Stomach (tissue), 9 donors: ENCODE results near the gene FHL1. TPM values are rescaled to one million over a fixed set of nuclear protein-coding genes. Genes with fewer than 3 reads are reported as not detected.
A peak's percentile ranks its signal among the peaks of the same experiment; 100 is the strongest.

Experiments
- DNase-seq, 2 donors: peaks; one replicate each; pipeline versions ENCODE4 v3.0.0 to v3.0.0-alpha.2; 2013 to 2019
- H3K27ac ChIP-seq, 5 donors: fragments of 200-600 bp in 4 of 5; sonication (generic) in 4 of 5; one replicate each; pipeline ENCODE4 v1.5.1; 2013 to 2019; ENCODE audit warnings: mild to moderate bottlenecking in 1 of 5, moderate library complexity in 1 of 5
- H3K27me3 ChIP-seq, 3 donors: fragments of 200-600 bp; sonication (generic); one replicate each; pipeline ENCODE4 v1.5.1; 2017 to 2019; ENCODE audit warnings: mixed run types in 1 of 3
- H3K36me3 ChIP-seq, 4 donors: fragments of 200-600 bp; sonication (generic); 1 replicate in 3 of 4; 2 replicates in 1 of 4; pipeline ENCODE4 v1.5.1; 2016 to 2019
- H3K4me1 ChIP-seq, 4 donors: fragments of 200-600 bp; sonication (generic); one replicate each; pipeline ENCODE4 v1.5.1; 2016 to 2019
- H3K4me3 ChIP-seq, 4 donors: fragments of 200-600 bp; sonication (generic) in 3 of 4; one replicate each; pipeline ENCODE4 v1.5.1; 2016 to 2019; ENCODE audit warnings: mild to moderate bottlenecking in 1 of 4
- H3K9me3 ChIP-seq, 4 donors: fragments of 200-600 bp; sonication (generic); one replicate each; pipeline ENCODE4 v1.5.1; 2016 to 2019
- EP300 ChIP-seq: sonication (generic); formaldehyde crosslinking; IDR thresholded peaks from one replicate; pipeline ENCODE4 v1.6.1; 2017; ENCODE audit warnings: antibody characterized with exemption
- POLR2A ChIP-seq, 4 donors: fragments of 450-650 bp; IDR thresholded peaks; one replicate each; pipeline ENCODE4 v1.6.1; 2016; ENCODE audit warnings: antibody characterized with exemption in 4 of 4, control low read depth in 2 of 4, mild to moderate bottlenecking in 1 of 4, moderate library complexity in 1 of 4
- POLR2AphosphoS5 ChIP-seq, 3 donors: sonication (generic); formaldehyde crosslinking; IDR thresholded peaks; one replicate each; pipeline ENCODE4 v1.6.1; 2016; ENCODE audit warnings: antibody characterized with exemption in 3 of 3
- WGBS, 5 donors: extraction: QIAGEN DNeasy Blood & Tissue Kit in 3 of 5; methylation state at CpG; one replicate each; pipeline versions ENCODE4 v1.1.5 to v1.1.7; 2013 to 2018; 5-methylcytosine and 5-hydroxymethylcytosine counted together
- intact Hi-C: fragments of 100-400 bp; cut with DNase I; formaldehyde crosslinking; loops from one replicate; pipeline ENCODE4 v1.15.1; 2023; ENCODE audit warnings: low total_unique reads
- polyA plus RNA-seq, 3 donors: library from polyadenylated mRNA; stranded (reverse); fragments of 200-250 nt; gene quantifications; one replicate each; pipeline ENCODE4 v1.2.3, GENCODE V29; 2013
- total RNA-seq, 5 donors: library from RNA; depleted of rRNA; stranded (reverse); fragments of >200 nt; gene quantifications; one replicate each; pipeline versions ENCODE4 v1.1.0 to v1.2.3, GENCODE V29; 2014 to 2016
- TF ChIP-seq, protein P1 (sequence below), 7 experiments: fragments of 450-650 bp in 4 of 7; fragments of 200-600 bp in 3 of 7; sonication (generic) in 3 of 7; IDR thresholded peaks; one replicate each; pipeline ENCODE4 v1.5.1; 2016 to 2019; ENCODE audit warnings: antibody characterized with exemption in 7 of 7, control low read depth in 2 of 7, mild to moderate bottlenecking in 1 of 7
- donor health status: healthy with polysubstance abuse.
- donor health status: Bipolar disorder and iron deficiency.
- donor health status: healthy.

Gene FHL1
- total and polyA plus RNA-seq, 8 donors: 101 to 1,286 (median 337) TPM

DNA sequence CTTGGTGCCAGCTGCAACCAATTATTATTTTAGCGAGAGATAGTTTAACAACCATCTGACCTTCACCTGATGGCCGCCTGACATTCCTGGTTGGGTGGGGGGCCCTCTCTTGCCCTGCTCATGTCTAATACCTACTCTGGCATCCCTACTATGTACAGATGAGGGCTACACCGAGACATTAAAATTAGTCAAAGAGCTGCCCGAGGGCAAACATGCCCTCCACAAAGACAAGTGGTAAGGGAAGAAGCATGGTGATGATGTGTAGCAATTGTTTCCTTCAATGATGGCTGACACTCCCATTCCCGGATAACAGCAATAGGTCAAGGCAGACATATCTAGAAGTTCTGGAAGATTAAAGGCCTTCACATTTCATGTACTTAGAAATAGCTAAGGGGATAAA, 54.3 kb downstream of the FHL1 start:
- Histone ChIP-seq H3K4me1 (peaks cover 0 to 22% (median 19%) of the 10 kb centered on the region in 4 donors), H3K9me3 (no peaks in the 10 kb centered on the region), H3K27me3 (peaks cover 0 to 7% (median 0%) of the 10 kb centered on the region in 3 donors), H3K36me3 (peaks cover 0 to 5% (median 1%) of the 10 kb centered on the region in 4 donors), H3K27ac (peak overlapping the region in 4 of 5 donors; percentile 70 to 84 (median 76)), H3K4me3 (peak overlapping the region in 2 of 4 donors; percentile 8 to 20)
- TF ChIP-seq POLR2A (IDR thresholded peaks at IDR 0.05) (no peak), POLR2AphosphoS5 (IDR thresholded peaks at IDR 0.05) (no peak), EP300 (no peak)
- TF ChIP-seq, protein P1, sequence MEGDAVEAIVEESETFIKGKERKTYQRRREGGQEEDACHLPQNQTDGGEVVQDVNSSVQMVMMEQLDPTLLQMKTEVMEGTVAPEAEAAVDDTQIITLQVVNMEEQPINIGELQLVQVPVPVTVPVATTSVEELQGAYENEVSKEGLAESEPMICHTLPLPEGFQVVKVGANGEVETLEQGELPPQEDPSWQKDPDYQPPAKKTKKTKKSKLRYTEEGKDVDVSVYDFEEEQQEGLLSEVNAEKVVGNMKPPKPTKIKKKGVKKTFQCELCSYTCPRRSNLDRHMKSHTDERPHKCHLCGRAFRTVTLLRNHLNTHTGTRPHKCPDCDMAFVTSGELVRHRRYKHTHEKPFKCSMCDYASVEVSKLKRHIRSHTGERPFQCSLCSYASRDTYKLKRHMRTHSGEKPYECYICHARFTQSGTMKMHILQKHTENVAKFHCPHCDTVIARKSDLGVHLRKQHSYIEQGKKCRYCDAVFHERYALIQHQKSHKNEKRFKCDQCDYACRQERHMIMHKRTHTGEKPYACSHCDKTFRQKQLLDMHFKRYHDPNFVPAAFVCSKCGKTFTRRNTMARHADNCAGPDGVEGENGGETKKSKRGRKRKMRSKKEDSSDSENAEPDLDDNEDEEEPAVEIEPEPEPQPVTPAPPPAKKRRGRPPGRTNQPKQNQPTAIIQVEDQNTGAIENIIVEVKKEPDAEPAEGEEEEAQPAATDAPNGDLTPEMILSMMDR (IDR thresholded peaks at IDR 0.05): no peak
- intact Hi-C loops: no loop called here
- no peak for DNase-seq
- 67 to 94% (median 83%) methylated on average over 5 of the region's 5 CpGs for WGBS, 5 donors

DNA sequence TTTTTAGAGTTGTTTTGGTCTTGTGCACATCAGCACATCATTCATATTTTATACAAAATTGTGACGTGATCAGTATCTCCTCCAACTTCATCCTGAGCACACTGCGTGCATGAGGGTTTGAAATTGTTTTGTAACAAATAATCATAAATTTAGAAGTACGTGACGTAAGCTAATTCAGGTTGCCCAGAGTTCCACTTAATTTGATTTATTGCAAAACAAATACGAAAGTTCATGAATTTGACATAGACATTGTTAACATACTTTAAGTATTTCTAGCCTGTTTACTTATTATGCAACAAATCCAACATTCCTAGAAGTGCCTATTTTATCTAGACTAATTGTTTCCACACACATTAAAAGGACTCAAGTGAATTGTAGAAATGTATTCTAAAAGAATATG, 55.6 kb downstream of the FHL1 start:
- Histone ChIP-seq H3K27me3 (peaks cover 0 to 7% (median 0%) of the 10 kb centered on the region in 3 donors), H3K27ac (peak overlapping the region in 4 of 5 donors; percentile 70 to 84 (median 76))

DNA sequence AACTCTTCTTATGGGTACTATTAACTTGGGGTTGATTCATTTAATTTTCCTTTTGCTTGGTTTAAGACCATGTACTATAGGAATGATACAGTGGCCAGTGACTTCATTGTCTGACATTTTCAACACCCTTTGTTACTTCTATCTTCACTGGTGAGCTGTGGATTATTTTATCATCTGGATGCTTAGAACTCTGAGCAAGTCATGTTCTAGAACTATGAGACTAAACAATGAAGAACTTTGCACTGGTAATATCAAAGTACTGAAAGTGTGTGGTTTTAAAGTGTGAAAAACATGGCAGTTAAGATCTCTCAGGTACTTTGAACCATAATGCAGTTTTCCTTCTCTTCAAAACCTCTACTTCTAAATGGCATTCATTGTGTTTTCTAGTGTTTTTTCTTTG, 56.1 kb downstream of the FHL1 start:
- H3K36me3 ChIP-seq: peaks cover 0 to 24% (median 16%) of the 10 kb centered on the region in 4 donors

More for the DNA sequence above, 55.6 kb downstream of the FHL1 start:
- DNase-seq: no peak
- H3K9me3 ChIP-seq: no peaks in the 10 kb centered on the region
- intact Hi-C loops: no loop called here
- TF ChIP-seq POLR2AphosphoS5 (IDR thresholded peaks at IDR 0.05): peak in 2 of 3 donors; percentile 23 to 30
- no peak for TF ChIP-seq EP300
- TF ChIP-seq, protein P1 (IDR thresholded peaks at IDR 0.05): no peak
- TF ChIP-seq POLR2A (IDR thresholded peaks at IDR 0.05): no peak
- peaks cover 0 to 24% (median 19%) of the 10 kb centered on the region in 4 donors for H3K4me1 ChIP-seq
- no peak overlapping the region for H3K4me3 ChIP-seq
- WGBS, 5 donors: 24 to 51% (median 34%) methylated on average over 5 of the region's 5 CpGs
- peaks cover 0 to 18% (median 13%) of the 10 kb centered on the region in 4 donors for H3K36me3 ChIP-seq

DNA sequence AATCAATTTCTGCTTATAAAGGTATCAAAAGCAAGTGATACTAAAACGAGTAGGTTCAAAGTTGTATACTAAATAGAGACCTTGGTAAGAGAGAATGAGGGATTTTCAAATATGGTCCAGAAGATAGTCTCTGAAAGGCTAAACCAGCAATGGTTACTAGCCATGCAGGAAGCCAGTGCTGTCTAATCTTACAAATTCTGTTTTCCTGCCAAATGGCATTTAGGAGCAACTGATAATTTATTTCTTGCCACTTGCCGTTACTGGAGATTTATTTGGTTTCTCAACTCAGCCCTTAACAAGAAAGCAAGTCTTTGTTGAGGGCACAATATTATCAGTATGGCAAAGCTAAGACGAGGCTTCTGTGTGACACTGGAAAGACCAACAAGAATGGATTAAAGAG, 56.6 kb downstream of the FHL1 start:
- 8 to 29% (median 18%) methylated on average over 3 of the region's 3 CpGs for WGBS, 5 donors
- no peak overlapping the region for H3K4me3 ChIP-seq
- intact Hi-C loops: no loop called here
- H3K27ac ChIP-seq: peak overlapping the region in 4 of 5 donors; percentile 70 to 84 (median 76)
- TF ChIP-seq, protein P1 (IDR thresholded peaks at IDR 0.05): no peak
- TF ChIP-seq POLR2A (IDR thresholded peaks at IDR 0.05): no peak
- no peak for TF ChIP-seq EP300
- TF ChIP-seq POLR2AphosphoS5 (IDR thresholded peaks at IDR 0.05): peak in 1 of 3 donors; percentile 9
- H3K4me1 ChIP-seq: peaks cover 0 to 29% (median 21%) of the 10 kb centered on the region in 4 donors
- peaks cover 0 to 24% (median 17%) of the 10 kb centered on the region in 4 donors for H3K36me3 ChIP-seq
- H3K9me3 ChIP-seq: no peaks in the 10 kb centered on the region
- peaks cover 0 to 7% (median 0%) of the 10 kb centered on the region in 3 donors for H3K27me3 ChIP-seq
- DNase-seq: no peak

More for the DNA sequence above, 56.1 kb downstream of the FHL1 start:
- TF ChIP-seq POLR2AphosphoS5 (IDR thresholded peaks at IDR 0.05) (no peak), POLR2A (IDR thresholded peaks at IDR 0.05) (no peak), EP300 (no peak)
- TF ChIP-seq, protein P1 (IDR thresholded peaks at IDR 0.05): no peak
- H3K4me3 ChIP-seq: no peak overlapping the region
- peaks cover 0 to 24% (median 19%) of the 10 kb centered on the region in 4 donors for H3K4me1 ChIP-seq
- intact Hi-C loops: no loop called here
- H3K27ac ChIP-seq: peak overlapping the region in 4 of 5 donors; percentile 70 to 84 (median 76)
- H3K27me3 ChIP-seq: peaks cover 0 to 7% (median 0%) of the 10 kb centered on the region in 3 donors
- H3K9me3 ChIP-seq: no peaks in the 10 kb centered on the region
- no peak for DNase-seq
